ENCODE data around the gene ASTL.
A peak's percentile ranks its signal among the peaks of the same experiment; 100 is the strongest.

Gene ASTL

GRCh38 chr2:96119389-96119751, 18.9 kb downstream of the ASTL start:
- H3K9ac ChIP-seq (ENCODE audit: low read length in 5 of 5), result no peak overlapping the region
- H3K27ac ChIP-seq (ENCODE audit: low read depth, low read length), result no peak overlapping the region
- H3K27me3 ChIP-seq (ENCODE audit: control insufficient read depth in 5 of 5, insufficient read depth in 4 of 5, low read length in 5 of 5), result peaks cover 33 to 59% (median 37%) of the 10 kb centered on the region in 5 donors
- H3K36me3 ChIP-seq (ENCODE audit: control insufficient read depth in 5 of 5, insufficient read depth in 5 of 5, low read length in 5 of 5), result no peaks in the 10 kb centered on the region
- H3K9me3 ChIP-seq (ENCODE audit: control insufficient read depth in 5 of 5, low read length in 5 of 5), result no peaks in the 10 kb centered on the region
- H3K4me3 ChIP-seq (ENCODE audit: low read depth in 1 of 5, low read length in 5 of 5), result no peak overlapping the region
- peaks cover 0 to 18% (median 10%) of the 10 kb centered on the region in 5 donors for H3K4me1 ChIP-seq (ENCODE audit: control insufficient read depth in 5 of 5, insufficient read depth in 5 of 5, low read length in 5 of 5)

GRCh38 chr2:96118698-96119388, 19.5 kb downstream of the ASTL start:
- Histone ChIP-seq H3K27me3 (ENCODE audit: control insufficient read depth in 5 of 5, insufficient read depth in 4 of 5, low read length in 5 of 5) (peaks cover 33 to 61% (median 37%) of the 10 kb centered on the region in 5 donors), H3K4me3 (ENCODE audit: low read depth in 1 of 5, low read length in 5 of 5) (no peak overlapping the region), H3K9ac (ENCODE audit: low read length in 5 of 5) (no peak overlapping the region), H3K27ac (ENCODE audit: low read depth, low read length) (no peak overlapping the region), H3K9me3 (ENCODE audit: control insufficient read depth in 5 of 5, low read length in 5 of 5) (no peaks in the 10 kb centered on the region), H3K36me3 (ENCODE audit: control insufficient read depth in 5 of 5, insufficient read depth in 5 of 5, low read length in 5 of 5) (no peaks in the 10 kb centered on the region), H3K4me1 (ENCODE audit: control insufficient read depth in 5 of 5, insufficient read depth in 5 of 5, low read length in 5 of 5) (peaks cover 0 to 18% (median 10%) of the 10 kb centered on the region in 5 donors)

DNA sequence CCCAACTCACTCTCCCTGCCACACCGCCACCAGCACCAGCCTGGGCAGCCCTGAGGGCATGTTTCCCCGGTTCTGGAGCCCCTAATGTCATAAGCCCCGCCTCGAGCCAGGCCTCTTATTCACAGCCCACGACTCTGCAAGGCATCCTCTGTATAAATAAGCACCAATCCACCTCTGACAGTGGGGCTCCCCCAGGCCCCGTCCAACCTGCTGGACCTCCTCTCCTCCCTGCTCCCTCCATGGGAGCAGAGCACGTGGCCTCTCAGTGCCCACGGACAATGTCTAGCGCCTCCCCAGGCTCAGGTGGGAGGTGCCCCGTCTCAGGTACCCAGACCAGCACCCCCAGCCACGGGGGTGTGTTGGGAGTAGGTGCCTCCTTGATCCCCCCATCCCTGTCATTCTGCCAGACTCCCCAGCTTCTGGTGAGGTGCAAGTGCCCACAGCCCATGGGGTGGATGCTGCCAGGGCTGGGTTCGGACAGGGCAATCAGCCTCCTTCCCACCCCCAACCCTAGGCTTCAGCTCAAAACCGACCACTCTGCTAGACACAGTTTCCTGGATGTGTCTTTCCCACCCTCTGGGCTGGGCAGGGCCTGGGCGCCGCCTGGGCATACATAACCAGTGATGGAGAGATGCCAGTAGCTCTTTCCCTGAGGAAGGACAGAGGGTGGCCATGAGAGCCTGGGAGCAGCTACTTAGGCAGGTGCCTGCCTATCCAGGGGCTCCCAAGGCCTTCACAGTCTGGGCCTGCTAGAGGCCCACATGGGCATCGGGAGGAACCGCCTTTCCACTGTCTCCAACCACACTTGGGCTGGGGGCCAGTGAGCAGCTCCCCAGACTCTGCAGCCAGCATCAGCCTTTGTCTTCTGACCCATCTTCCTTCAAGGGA, 20.4 kb downstream of the ASTL start:
- Histone ChIP-seq H3K27me3 (ENCODE audit: control insufficient read depth in 5 of 5, insufficient read depth in 4 of 5, low read length in 5 of 5) (peaks cover 33 to 61% (median 37%) of the 10 kb centered on the region in 5 donors), H3K4me3 (ENCODE audit: low read depth in 1 of 5, low read length in 5 of 5) (no peak overlapping the region), H3K36me3 (ENCODE audit: control insufficient read depth in 5 of 5, insufficient read depth in 5 of 5, low read length in 5 of 5) (no peaks in the 10 kb centered on the region), H3K4me1 (ENCODE audit: control insufficient read depth in 5 of 5, insufficient read depth in 5 of 5, low read length in 5 of 5) (peaks cover 0 to 18% (median 10%) of the 10 kb centered on the region in 5 donors), H3K9me3 (ENCODE audit: control insufficient read depth in 5 of 5, low read length in 5 of 5) (no peaks in the 10 kb centered on the region), H3K9ac (ENCODE audit: low read length in 5 of 5) (no peak overlapping the region), H3K27ac (ENCODE audit: low read depth, low read length) (no peak overlapping the region)

- no peak overlapping the region for H3K27ac ChIP-seq (ENCODE audit: low read depth, low read length)
- H3K4me3 ChIP-seq (ENCODE audit: low read depth in 1 of 5, low read length in 5 of 5), result peak overlapping the region in 4 of 5 donors; percentile 22 to 66 (median 50)
- no peak overlapping the region for H3K9ac ChIP-seq (ENCODE audit: low read length in 5 of 5)
- H3K36me3 ChIP-seq (ENCODE audit: control insufficient read depth in 5 of 5, insufficient read depth in 5 of 5, low read length in 5 of 5), result no peaks in the 10 kb centered on the region
- H3K4me1 ChIP-seq (ENCODE audit: control insufficient read depth in 5 of 5, insufficient read depth in 5 of 5, low read length in 5 of 5), result peaks cover 0 to 18% (median 10%) of the 10 kb centered on the region in 5 donors
- no peaks in the 10 kb centered on the region for H3K9me3 ChIP-seq (ENCODE audit: control insufficient read depth in 5 of 5, low read length in 5 of 5)
- H3K27me3 ChIP-seq (ENCODE audit: control insufficient read depth in 5 of 5, insufficient read depth in 4 of 5, low read length in 5 of 5), result peaks cover 33 to 61% (median 37%) of the 10 kb centered on the region in 5 donors
Observed at GRCh38 chr2:96116879-96117533, 21.3 kb downstream of the ASTL start.

GRCh38 chr2:96116424-96116878, 21.9 kb downstream of the ASTL start, which contains the start of gene ADRA2B:
ADRA2B (minus strand) TSS chr2:96116571; CDS start chr2:96116149, 422 bp downstream.
- H3K27me3 ChIP-seq (ENCODE audit: control insufficient read depth in 5 of 5, insufficient read depth in 4 of 5, low read length in 5 of 5), result peaks cover 33 to 58% (median 37%) of the 10 kb centered on the region in 5 donors
- peaks cover 0 to 18% (median 10%) of the 10 kb centered on the region in 5 donors for H3K4me1 ChIP-seq (ENCODE audit: control insufficient read depth in 5 of 5, insufficient read depth in 5 of 5, low read length in 5 of 5)
- no peaks in the 10 kb centered on the region for H3K9me3 ChIP-seq (ENCODE audit: control insufficient read depth in 5 of 5, low read length in 5 of 5)
- H3K4me3 ChIP-seq (ENCODE audit: low read depth in 1 of 5, low read length in 5 of 5), result peak within 1 kb of the TSS in 4 of 5 donors; percentile 22 to 66 (median 50)
- no peaks in the 10 kb centered on the region for H3K36me3 ChIP-seq (ENCODE audit: control insufficient read depth in 5 of 5, insufficient read depth in 5 of 5, low read length in 5 of 5)
- H3K9ac ChIP-seq (ENCODE audit: low read length in 5 of 5), result no peak within 1 kb of the TSS
- no peak within 1 kb of the TSS for H3K27ac ChIP-seq (ENCODE audit: low read depth, low read length)

GRCh38 chr2:96115631-96116423, 22.5 kb downstream of the ASTL start:
- Histone ChIP-seq H3K4me1 (ENCODE audit: control insufficient read depth in 5 of 5, insufficient read depth in 5 of 5, low read length in 5 of 5) (peaks cover 0 to 18% (median 10%) of the 10 kb centered on the region in 5 donors), H3K4me3 (ENCODE audit: low read depth in 1 of 5, low read length in 5 of 5) (peak overlapping the region in 4 of 5 donors; percentile 22 to 66 (median 50))

DNA sequence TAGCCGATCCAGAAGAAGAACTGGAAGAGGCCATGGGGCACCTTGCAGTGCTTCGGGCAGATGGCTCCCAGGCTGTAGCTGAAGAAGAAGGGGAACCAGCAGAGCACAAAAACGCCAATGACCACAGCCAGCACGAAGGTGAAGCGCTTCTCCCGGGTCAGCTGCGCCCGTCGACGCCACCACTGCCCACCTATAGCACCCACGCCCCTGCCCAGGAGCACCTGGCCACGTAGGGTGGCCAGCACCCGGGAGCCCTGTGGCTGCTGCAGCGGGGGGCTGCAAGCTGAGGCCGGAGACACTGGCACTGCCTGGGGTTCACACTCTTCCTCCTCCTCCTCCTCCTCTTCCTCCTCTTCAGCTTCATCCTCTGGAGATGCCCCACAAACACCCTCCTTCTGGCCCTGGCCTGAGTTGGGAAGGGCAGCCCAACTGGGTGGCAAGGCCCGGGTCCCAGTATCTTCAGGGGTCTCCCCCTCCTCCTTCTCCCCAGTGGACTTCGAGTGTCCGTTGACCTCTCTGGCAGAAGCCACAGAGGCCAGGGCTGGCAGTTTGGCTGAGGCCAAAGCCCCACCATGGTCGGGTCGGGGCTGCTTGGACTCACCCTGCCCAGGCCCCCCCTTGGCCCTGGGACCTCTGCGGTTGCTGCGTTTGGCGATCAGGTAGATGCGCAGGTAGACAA, 23.3 kb downstream of the ASTL start:
- H3K27me3 ChIP-seq (ENCODE audit: control insufficient read depth in 5 of 5, insufficient read depth in 4 of 5, low read length in 5 of 5), result peaks cover 22 to 47% (median 34%) of the 10 kb centered on the region in 5 donors
- H3K9ac ChIP-seq (ENCODE audit: low read length in 5 of 5), result no peak overlapping the region
- H3K4me3 ChIP-seq (ENCODE audit: low read depth in 1 of 5, low read length in 5 of 5), result no peak overlapping the region

More at GRCh38 chr2:96115631-96116423, 22.5 kb downstream of the ASTL start:
- Histone ChIP-seq H3K9me3 (ENCODE audit: control insufficient read depth in 5 of 5, low read length in 5 of 5) (no peaks in the 10 kb centered on the region), H3K27ac (ENCODE audit: low read depth, low read length) (no peak overlapping the region), H3K9ac (ENCODE audit: low read length in 5 of 5) (no peak overlapping the region), H3K27me3 (ENCODE audit: control insufficient read depth in 5 of 5, insufficient read depth in 4 of 5, low read length in 5 of 5) (peaks cover 26 to 52% (median 35%) of the 10 kb centered on the region in 5 donors), H3K36me3 (ENCODE audit: control insufficient read depth in 5 of 5, insufficient read depth in 5 of 5, low read length in 5 of 5) (no peaks in the 10 kb centered on the region)

GRCh38 chr2:96114546-96114902, 23.8 kb downstream of the ASTL start:
- H3K4me1 ChIP-seq (ENCODE audit: control insufficient read depth in 5 of 5, insufficient read depth in 5 of 5, low read length in 5 of 5), result peaks cover under 1 to 19% (median 10%) of the 10 kb centered on the region in 5 donors
- no peak overlapping the region for H3K27ac ChIP-seq (ENCODE audit: low read depth, low read length)
- peaks cover 22 to 45% (median 32%) of the 10 kb centered on the region in 5 donors for H3K27me3 ChIP-seq (ENCODE audit: control insufficient read depth in 5 of 5, insufficient read depth in 4 of 5, low read length in 5 of 5)
- H3K9me3 ChIP-seq (ENCODE audit: control insufficient read depth in 5 of 5, low read length in 5 of 5), result no peaks in the 10 kb centered on the region
- no peaks in the 10 kb centered on the region for H3K36me3 ChIP-seq (ENCODE audit: control insufficient read depth in 5 of 5, insufficient read depth in 5 of 5, low read length in 5 of 5)
- H3K9ac ChIP-seq (ENCODE audit: low read length in 5 of 5), result no peak overlapping the region
- H3K4me3 ChIP-seq (ENCODE audit: low read depth in 1 of 5, low read length in 5 of 5), result no peak overlapping the region

More for the DNA sequence above, 23.3 kb downstream of the ASTL start:
- Histone ChIP-seq H3K4me1 (ENCODE audit: control insufficient read depth in 5 of 5, insufficient read depth in 5 of 5, low read length in 5 of 5) (peaks cover 0 to 18% (median 10%) of the 10 kb centered on the region in 5 donors), H3K36me3 (ENCODE audit: control insufficient read depth in 5 of 5, insufficient read depth in 5 of 5, low read length in 5 of 5) (no peaks in the 10 kb centered on the region), H3K27ac (ENCODE audit: low read depth, low read length) (no peak overlapping the region), H3K9me3 (ENCODE audit: control insufficient read depth in 5 of 5, low read length in 5 of 5) (no peaks in the 10 kb centered on the region)

DNA sequence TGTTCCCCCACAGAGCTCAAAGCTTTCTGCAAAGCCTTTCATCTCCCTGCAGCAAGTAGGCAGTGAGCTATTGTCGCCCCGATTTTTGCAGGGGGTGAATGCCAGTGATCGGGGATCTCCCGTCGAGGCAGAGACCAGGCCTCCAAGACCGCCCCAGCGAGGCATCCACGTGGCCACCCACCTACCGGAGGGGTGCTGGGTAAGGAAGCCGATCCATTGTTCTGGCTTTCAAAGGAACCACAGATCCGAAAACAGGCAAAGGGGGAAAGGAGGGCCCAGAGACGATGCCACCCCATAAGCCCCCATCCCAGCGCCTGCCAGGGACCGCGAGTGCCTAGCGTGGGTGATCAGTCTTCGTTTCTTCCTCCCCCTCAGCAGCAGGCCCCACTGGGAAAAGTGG, 24.4 kb downstream of the ASTL start:
- Histone ChIP-seq H3K27ac (ENCODE audit: low read depth, low read length) (no peak overlapping the region), H3K27me3 (ENCODE audit: control insufficient read depth in 5 of 5, insufficient read depth in 4 of 5, low read length in 5 of 5) (peaks cover 22 to 39% (median 27%) of the 10 kb centered on the region in 5 donors), H3K9me3 (ENCODE audit: control insufficient read depth in 5 of 5, low read length in 5 of 5) (no peaks in the 10 kb centered on the region), H3K36me3 (ENCODE audit: control insufficient read depth in 5 of 5, insufficient read depth in 5 of 5, low read length in 5 of 5) (no peaks in the 10 kb centered on the region), H3K4me3 (ENCODE audit: low read depth in 1 of 5, low read length in 5 of 5) (no peak overlapping the region), H3K4me1 (ENCODE audit: control insufficient read depth in 5 of 5, insufficient read depth in 5 of 5, low read length in 5 of 5) (peaks cover 2 to 25% (median 11%) of the 10 kb centered on the region in 5 donors), H3K9ac (ENCODE audit: low read length in 5 of 5) (no peak overlapping the region)

All from subcutaneous abdominal adipose tissue (tissue), 5 donors.